Stimulated activated CD4-positive, alpha-beta T cell treated with anti-CD3 and anti-CD28 coated beads, Interleukin-1b, Interleukin-23, amount 100 ng/mL, for 4 hours (primary cell): ENCODE measurements around the gene TTC31.
"Not testable (repeated sequence)": the region's sequence is repeated elsewhere in the genome, so short reads cannot be mapped to it uniquely, and the experiment has no call there.

ENCODE experiments used
- DNase-seq, 2 donors: peaks; one replicate each; pipeline ENCODE4 v3.0.0-alpha.2; 2020; ENCODE audit warnings: low read depth in 2 of 2

Gene TTC31

DNA sequence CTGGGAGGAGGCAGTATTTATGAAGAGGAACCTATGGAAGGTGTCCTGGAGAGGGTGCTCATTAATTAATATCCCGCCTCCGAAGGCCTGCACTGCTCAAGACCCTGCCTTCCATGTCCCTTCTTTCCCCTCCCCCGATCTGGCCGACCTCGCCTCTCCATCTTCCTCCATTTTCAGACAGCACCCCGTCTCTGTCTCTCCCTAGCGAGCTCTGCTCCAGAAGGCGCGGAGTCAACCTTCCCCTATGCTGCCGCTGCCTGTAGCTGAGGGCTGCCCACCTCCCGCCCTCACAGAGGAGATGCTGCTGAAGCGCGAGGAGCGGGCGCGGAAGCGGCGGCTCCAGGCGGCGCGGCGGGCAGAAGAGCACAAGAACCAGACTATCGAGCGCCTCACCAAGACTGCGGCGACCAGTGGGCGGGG lies 25.7 kb upstream of the TTC31 start:
- no peak for DNase-seq

- DNase-seq: peak; percentile 64 to 81
These were observed 25.2 kb upstream of the TTC31 start for GRCh38 chr2:74457549-74458131.

DNA sequence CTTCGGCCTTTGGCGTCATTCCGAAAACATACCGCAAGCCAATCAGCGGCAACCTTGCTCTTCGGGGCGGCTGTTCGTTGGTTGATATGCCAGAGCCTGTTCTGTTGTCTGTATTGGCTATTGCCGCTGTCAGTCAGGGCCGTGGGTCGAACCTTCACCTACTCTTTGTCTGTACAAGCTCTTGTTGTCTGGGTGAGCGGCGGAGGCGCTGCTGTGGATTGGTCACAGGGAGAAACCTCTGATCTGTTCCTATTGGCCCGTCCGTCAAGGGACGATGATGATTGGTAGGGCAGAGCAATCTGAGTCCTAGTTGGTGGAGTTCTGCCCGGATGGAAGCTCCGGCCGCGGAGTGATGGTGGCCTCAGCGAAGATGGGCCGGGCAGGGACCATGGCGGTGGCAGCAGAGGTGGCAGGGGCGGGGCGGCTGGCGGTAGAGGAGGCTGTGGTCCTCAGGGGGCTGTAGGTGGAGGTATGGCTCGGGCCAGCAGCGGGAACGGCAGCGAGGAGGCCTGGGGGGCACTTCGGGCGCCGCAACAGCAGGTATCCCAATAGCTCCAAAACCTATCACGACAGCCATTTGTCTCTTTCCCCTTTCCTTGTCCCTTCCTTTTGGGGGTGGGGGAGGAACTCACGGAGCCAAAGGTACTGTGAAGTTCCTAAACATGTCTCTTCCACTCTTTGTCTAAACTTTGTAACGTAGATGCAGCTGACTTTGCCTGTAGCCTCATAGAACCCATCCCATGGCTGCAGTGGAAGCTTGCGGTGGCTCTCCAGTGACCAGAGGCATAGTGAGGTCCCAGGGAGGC lies 24.5 kb upstream of the TTC31 start, which contains the start of gene WBP1:
WBP1 (plus strand) TSS at position 307 of the 806 bp plus-strand sequence; CDS start at position 472, 165 bp downstream.
- DNase-seq: peak; percentile 92 to 98

- DNase-seq: no peak
These were observed 23.9 kb upstream of the TTC31 start for GRCh38 chr2:74458938-74459363.

GRCh38 chr2:74459503-74460118 lies 23.3 kb upstream of the TTC31 start:
- DNase-seq: not testable (repeated sequence)

DNA sequence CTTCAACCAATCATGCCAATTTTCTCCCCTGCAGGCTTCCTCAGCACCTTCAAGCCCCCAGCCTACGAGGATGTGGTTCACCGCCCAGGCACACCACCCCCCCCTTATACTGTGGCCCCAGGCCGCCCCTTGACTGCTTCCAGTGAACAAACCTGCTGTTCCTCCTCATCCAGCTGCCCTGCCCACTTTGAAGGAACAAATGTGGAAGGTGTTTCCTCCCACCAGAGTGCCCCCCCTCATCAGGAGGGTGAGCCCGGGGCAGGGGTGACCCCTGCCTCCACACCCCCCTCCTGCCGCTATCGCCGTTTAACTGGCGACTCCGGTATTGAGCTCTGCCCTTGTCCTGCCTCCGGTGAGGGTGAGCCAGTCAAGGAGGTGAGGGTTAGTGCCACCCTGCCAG lies 22.7 kb upstream of the TTC31 start:
- not testable (repeated sequence) for DNase-seq

DNA sequence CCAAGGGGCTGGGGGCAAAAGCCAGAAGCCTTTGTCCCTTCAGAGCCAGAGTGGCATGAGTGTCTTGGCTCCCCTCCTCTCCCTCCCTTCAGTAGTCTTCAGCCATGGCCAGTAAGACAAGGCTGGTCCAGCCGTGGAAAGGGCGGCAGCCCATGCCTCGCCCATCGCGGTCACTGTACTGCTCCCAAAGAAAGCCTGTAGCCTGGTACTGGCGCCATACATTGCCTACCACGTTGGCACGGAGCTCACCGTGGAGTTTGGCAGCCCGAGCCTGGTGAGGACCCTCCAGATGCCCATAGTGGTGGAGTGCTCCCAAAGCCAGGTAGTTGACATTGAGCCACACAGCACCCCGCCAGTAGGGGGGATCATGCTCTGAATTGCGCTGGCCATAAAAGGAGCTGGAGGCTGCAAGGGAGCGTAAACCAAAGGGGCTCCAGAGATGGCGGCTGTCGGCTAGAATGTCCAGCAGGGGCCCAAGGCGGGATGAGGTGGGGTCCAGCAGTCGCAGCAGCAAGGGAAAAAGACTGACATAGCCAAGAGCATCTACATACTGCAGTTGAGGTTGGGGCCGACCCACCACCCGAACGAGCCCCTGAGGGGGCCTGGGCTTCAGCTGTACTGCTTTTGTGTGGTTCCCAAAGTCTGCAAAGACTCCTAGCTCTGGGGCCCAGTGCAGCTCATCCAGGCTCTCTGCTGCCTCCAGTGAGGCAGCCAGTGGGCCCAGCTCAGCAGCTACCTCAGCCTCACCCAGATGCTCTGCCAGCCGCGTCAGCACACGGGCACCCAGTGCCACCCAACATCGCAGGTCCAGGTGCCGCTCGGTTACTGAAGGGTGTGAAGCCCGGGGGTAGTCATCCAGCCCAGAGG lies 21.5 kb upstream of the TTC31 start:
- DNase-seq: no peak

DNA sequence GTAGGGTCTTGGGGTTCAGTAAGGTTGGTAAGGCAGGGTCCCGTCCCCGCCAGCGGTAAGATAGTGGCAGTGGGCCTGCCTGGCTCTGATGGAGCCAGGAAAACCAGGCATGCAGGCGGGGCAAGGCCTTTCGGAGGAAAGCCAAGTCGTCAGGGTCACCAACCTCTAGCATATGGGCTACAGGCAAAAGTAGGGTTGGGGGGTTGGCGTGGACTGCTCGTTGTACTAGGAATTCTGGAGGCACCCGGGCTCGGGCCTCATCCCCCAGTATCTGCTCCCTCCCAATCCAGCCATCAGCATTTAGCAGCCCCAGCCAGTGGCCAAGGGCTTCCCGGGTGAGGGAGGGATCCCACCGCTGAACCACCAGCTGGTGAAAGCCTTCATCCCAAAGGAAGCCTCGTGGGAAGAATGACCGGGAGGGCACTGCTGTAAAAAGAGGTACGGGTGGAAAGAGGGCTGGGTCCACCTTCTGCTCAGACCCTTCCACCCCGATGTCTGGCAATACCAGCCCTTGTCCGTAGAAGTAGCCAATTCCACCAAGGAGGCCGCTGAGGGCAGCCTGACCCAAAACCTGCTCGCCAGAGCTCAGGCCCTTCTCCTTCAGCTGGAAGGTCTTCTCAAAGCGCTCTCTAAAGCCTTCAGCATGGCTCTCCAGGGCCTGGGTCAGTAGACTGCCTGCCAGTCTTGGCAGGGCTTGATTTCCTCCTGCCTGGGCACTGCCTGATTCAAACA lies 20.7 kb upstream of the TTC31 start:
- DNase-seq: no peak

GRCh38 chr2:74462786-74463105 lies 20.1 kb upstream of the TTC31 start:
- DNase-seq: no peak

DNA sequence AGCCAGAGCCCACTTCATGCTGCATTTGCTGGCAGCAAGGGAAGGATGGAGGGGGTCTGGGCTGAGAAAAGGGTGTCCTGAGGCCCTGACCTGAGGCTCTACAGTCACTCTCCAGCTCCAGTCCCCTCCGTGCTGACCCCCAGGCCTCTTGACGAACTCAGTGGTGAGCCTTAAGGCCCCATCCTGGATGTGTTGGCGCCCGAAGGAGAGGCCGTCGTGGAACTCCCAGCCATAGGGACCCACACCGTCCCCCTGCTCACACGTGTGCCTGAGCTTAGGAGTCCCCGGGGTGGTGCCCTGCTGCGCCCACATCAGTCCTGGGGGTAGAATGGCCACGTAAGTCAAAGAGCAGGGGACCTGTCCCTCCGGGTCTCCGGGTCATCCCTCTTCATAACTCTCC lies 18.5 kb upstream of the TTC31 start:
- DNase-seq: no peak

DNA sequence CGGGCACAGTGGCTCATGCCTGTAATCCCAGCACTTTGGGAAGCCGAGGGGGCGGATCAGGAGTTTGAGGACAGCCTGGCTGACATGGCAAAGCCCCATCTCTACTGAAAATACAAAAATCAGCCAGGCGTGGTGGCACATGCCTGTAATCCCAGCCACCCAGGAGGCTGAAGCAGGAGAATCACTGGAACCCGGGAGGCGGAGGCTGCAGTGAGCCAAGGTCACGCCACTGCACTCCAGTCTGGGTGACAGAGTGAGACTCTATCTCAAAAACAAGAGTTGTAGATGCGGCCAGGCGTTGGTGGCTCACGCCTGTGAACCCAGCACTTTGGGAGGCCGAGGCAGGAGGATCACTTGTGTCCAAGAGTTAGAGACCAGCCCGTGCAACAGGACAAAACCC lies 12.1 kb upstream of the TTC31 start:
- DNase-seq: not testable (repeated sequence)

DNA sequence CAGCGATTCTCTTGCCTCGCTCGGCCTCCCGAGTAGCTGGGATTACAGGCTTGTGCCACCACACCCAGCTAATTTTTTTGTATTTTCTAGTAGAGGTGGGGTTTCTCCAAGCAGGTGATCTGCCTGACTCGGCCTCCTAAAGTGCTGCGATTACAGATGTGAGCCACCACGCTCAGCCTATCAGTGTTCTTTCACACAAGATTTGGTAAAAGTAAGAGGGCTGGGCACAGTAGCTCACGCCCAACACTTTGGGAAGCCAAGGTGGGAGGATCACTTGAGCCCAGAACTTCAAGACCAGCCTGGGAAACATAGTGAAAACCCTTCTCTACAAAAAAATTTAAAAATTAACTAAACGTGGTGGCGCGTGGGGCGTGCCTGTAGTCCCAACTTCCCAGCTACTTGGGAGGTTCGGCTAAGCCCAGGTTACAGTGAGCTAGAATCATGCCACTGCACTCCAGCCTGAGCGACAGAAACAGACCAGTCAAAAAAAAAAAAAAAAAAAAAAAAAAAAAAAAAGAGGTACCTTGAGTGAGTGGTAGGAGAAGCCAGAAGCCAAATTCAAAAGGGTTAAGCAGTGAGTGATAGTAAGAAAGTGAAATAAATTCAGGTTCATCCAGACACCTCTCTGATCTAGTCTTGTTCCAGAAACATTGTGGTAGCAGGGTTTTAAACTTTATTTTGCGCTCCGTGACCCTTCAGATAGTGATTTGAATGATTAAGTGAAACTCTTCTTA lies 11.4 kb upstream of the TTC31 start:
- no peak for DNase-seq

DNA sequence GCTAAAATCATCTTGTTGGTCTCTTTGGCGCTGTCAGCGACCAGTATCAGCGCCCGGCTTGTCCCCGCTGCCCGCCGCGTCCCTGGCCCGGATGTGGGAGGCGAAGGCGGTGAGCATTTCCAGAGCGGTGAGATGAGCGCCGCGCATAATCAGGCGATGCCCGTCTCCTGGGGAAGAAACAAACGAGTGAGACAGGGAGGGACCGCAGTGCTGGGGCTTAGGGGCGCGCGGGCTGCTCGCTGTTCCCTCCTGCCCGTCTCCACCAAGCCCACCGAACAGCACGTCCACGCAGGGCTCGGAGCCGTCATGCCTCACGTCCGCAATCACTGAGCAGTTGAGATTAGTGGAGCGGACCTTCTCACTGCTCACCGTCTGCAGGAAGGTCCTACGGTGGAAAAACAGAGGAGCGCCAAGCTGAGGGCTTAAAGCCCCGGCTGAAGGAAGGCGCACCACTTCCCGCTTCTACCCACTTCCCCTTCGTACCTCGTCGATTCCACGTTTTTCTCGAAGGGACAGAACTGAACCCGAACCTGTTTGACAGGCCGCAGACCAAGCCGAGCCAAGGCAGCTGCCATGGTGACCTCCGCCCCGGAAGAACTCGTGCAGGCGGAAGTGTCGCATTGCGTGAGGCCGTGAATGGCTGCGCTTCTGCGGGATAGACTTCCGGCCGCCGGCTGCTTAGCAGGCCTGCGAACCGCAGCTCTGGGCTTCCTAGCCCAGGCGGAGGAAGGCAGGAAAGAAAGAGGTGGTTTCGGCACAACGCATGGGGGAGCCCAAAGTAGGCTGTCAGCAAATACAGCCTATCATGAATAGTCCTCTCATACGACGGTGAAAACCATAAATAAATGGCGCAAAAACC lies 10.6 kb upstream of the TTC31 start, which contains the start of gene MRPL53:
MRPL53 (minus strand) TSS at position 595 of the 859 bp plus-strand sequence; CDS start at position 575, 20 bp downstream.
- DNase-seq: peak; percentile 96

DNA sequence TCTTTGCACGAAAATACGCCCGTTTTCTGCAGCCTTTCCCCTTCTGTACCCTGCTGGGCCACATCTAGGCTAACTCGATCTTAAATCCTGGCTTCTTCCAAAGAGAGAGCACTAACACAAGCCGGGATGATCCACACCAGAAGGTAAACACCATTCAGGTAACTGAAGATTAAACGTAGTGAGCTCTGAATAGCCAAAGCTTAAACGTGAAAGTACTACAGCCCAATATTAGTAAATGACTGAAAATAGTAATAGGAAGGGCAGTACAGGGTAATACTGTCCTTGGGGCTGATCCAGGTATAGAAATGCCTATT lies 10.0 kb upstream of the TTC31 start:
- DNase-seq: no peak

DNA sequence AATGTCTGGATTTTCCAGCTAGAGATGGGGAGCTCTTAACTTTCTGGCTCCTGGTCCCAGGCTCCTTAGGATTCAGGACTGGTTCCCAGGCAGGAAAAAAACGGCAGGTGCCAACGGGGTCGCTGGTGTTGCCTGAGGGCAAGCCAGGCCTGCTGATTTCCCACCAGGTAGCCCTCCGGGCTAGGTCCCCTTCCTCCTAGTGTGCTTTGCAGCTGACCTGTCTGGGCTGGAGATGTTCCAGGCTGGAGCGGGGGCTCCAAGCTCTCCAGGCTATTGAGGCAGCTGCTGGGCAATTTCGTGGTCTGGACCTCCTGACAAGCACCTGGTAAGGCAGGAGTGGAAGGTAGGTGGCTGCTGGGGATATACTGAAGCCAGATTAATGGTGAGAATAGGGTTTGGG lies 8.4 kb upstream of the TTC31 start:
- DNase-seq: no peak

DNA sequence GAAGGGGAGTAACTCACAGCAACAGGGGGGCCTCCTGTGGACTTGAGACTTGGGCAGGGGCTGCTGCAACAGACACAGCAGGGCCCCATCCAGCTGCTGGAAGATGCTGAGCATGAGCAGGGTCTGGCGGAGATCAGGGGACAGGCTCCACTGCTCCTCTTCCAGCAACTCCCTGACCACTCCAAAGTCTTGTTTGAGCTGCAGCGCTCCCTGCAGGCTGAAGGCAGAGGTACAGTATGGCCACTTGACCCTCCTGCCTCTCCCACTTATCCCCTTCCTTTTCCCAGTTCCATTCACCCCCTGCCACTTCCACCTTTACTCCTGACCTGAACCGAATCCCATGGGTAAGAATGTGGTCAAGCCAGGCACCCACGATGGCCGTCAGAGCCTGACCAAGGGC lies 8.0 kb upstream of the TTC31 start:
- no peak for DNase-seq

- no peak for DNase-seq
These were observed 1.4 kb upstream of the TTC31 start for GRCh38 chr2:74481431-74481830.

DNA sequence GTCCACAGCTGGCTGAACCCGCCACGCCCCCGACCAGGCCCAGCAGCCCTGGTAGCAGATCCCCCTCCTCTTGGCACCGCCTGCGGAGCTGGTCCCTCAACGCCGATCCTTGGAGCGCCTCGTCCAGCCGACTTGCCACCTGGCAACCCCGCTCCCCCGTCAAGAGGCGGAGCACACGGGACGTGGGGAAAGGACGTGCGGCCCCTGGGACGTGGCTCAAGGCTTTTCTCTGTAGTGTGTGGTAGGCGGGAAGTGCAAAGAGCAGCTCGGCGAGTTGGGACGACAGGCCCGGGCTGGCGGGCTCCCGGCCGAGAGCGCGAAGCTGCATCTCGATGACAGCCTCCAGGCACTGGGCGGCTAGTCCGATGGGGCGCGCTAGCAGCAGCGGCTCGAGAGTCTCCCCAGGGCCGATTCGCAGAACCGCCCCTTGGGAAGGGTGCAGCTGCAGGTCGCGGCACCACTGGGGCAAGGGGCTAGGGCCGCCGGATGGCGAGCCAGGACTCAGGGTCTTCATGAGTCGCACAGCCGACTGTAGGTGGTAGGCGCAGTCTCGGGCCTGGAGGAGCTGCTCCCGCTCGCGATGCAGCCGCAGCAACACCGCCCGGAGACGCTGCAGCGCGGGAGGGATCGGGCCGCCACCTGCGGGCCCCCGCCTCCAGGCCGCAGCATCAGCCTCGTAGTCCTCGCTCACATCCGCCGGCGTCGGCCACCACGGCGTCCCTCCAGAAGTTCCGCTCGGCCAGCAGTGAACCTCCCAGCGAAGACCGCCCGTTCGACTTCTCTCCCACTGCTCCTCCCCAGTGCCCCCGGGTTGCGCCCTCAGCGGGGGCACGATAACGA lies 700 bp upstream of the TTC31 start:
- DNase-seq: no peak

- DNase-seq: not testable (repeated sequence)
These were observed 839 bp downstream of the TTC31 start for GRCh38 chr2:74483675-74484164.
